Gastroesophageal sphincter (tissue), 4 donors: ENCODE results near the gene SLC39A2. TPM values are rescaled to one million over a fixed set of nuclear protein-coding genes. Genes with fewer than 3 reads are reported as not detected.

Experiments
- ATAC-seq: fragments of 150-250 bp; one replicate; pipeline ENCODE4 v1.9.1; 2016; ENCODE audit warnings: mild to moderate bottlenecking, moderate library complexity
- H3K27ac ChIP-seq, 4 donors: fragments of 200-600 bp; sonication (generic) in 3 of 4; 1 replicate in 3 of 4; 2 replicates in 1 of 4; pipeline ENCODE4 v1.5.1; 2016 to 2019
- H3K27me3 ChIP-seq: fragments of 200-600 bp; sonication (generic); one replicate; pipeline ENCODE4 v1.5.1; 2019
- H3K36me3 ChIP-seq, 2 donors: fragments of 200-600 bp; sonication (generic); one replicate each; pipeline ENCODE4 v1.5.1; 2019; ENCODE audit warnings: control low read depth in 1 of 2
- H3K4me1 ChIP-seq, 3 donors: fragments of 200-600 bp; sonication (generic); 1 replicate in 2 of 3; 2 replicates in 1 of 3; pipeline ENCODE4 v1.5.1; 2016 to 2019; ENCODE audit warnings: control low read depth in 2 of 3
- H3K4me3 ChIP-seq, 2 donors: fragments of 200-600 bp; sonication (generic); one replicate each; pipeline ENCODE4 v1.5.1; 2019; ENCODE audit warnings: mild to moderate bottlenecking in 1 of 2, moderate library complexity in 1 of 2
- H3K9me3 ChIP-seq, 3 donors: fragments of 200-600 bp; sonication (generic); one replicate each; pipeline ENCODE4 v1.5.1; 2017 to 2019; ENCODE audit warnings: control low read depth in 2 of 3
- CTCF ChIP-seq, 4 experiments: fragments of 200-600 bp in 2 of 4; fragments of 450-650 bp in 2 of 4; sonication (generic) in 1 of 4; IDR thresholded peaks; one replicate each; pipeline ENCODE4 v1.5.1; 2017 to 2019; ENCODE audit warnings: antibody characterized with exemption in 4 of 4, mild to moderate bottlenecking in 2 of 4, moderate library complexity in 2 of 4
- EP300 ChIP-seq: sonication (generic); formaldehyde crosslinking; IDR thresholded peaks from one replicate; pipeline ENCODE4 v1.6.1; 2017; ENCODE audit warnings: antibody characterized with exemption, mild to moderate bottlenecking
- POLR2A ChIP-seq, 2 donors: fragments of 450-650 bp; IDR thresholded peaks; one replicate each; pipeline ENCODE4 v1.6.1; 2017; ENCODE audit warnings: antibody characterized with exemption in 2 of 2, mild to moderate bottlenecking in 2 of 2, moderate library complexity in 1 of 2
- POLR2AphosphoS5 ChIP-seq: sonication (generic); formaldehyde crosslinking; IDR thresholded peaks from one replicate; pipeline ENCODE4 v1.6.1; 2017; ENCODE audit warnings: antibody characterized with exemption
- WGBS, 2 donors: methylation state at CpG; one replicate each; pipeline ENCODE4 v1.1.5; 2018; ENCODE audit warnings: low coverage in 1 of 2; 5-methylcytosine and 5-hydroxymethylcytosine counted together
- total RNA-seq, 4 donors: library from RNA; depleted of rRNA; stranded (reverse); fragments of >200 nt; gene quantifications; one replicate each; pipeline ENCODE4 v1.1.0, GENCODE V29; 2016

SLC39A2 gene
- total RNA-seq, 4 donors from 2014 or later = 0.59 TPM; not detected in 3

DNA sequence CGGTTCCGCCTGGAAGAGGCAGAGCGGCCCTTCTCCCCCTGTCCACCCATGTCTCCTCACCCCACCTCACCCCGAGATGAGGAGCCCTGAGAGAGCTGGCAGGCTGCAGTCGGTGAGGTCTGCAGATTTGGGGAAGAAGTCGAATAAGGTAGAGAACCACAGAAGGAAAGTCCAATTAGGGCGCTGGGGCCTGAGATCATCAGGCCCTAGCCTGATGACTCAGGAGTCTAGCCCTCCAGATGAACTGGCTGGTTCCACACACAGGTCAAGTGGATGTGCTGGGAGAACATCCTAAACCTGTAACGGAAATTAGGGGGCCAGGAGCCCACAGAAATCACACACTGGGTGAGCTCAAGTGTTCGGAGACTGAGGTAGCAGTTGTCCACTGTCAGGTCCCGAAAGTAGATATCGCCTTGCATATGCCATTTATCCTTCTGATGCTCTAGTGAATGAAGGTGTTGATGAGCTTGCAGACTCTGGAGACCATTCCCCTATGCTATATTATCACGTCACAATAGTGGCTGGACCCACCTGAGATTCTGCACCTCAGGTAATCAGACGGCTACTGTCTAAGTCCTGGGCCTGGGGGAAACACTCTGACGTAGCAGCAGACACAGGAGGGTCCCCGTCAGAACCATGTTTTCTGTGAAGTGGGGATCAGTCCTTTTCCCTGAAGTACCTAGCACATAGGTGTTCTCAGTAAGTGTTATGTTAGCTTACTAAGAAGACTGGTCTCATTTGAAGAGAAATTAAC lies 10.2 kb upstream of the SLC39A2 start:
- 51 to 94% methylated on average over 3 to 7 of the region's 15 CpGs for WGBS, 2 donors
- TF ChIP-seq CTCF (IDR thresholded peaks at IDR 0.05) = no peak
- no peak for TF ChIP-seq POLR2AphosphoS5
- TF ChIP-seq EP300 = no peak
- TF ChIP-seq POLR2A (IDR thresholded peaks at IDR 0.05) = no peak
- ATAC-seq = no peak
- H3K4me1 ChIP-seq = peaks cover 8 to 35% (median 9%) of the 10 kb centered on the region in 3 donors
- no peaks in the 10 kb centered on the region for H3K27me3 ChIP-seq
- peak overlapping the region; percentile 81 to 89 (median 85) for H3K27ac ChIP-seq
- H3K9me3 ChIP-seq = no peaks in the 10 kb centered on the region
- peaks cover 0 to 22% of the 10 kb centered on the region in 2 donors for H3K36me3 ChIP-seq
- peak overlapping the region; percentile 71 to 82 for H3K4me3 ChIP-seq

DNA sequence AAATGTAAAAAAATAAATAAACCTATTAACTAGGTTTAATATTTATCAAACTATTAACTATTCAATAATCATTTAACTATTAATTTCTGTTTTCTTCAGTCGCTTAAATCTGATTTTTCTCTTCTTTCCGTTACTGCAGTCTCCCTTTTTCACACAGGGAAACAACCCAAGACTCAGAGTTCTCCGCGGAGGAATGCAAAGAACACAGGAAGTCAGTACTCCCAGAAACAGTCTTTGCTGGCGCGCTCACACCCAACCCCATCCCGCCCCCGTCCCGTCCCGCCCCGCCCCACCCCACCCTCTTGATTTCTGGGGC lies 9.7 kb upstream of the SLC39A2 start:
- Histone ChIP-seq H3K27ac (peak overlapping the region; percentile 81 to 89 (median 85)), H3K4me3 (peak overlapping the region; percentile 71 to 82), H3K9me3 (no peaks in the 10 kb centered on the region), H3K27me3 (no peaks in the 10 kb centered on the region), H3K4me1 (peaks cover 8 to 35% (median 9%) of the 10 kb centered on the region in 3 donors), H3K36me3 (peaks cover 0 to 27% of the 10 kb centered on the region in 2 donors)
- TF ChIP-seq POLR2A (IDR thresholded peaks at IDR 0.05) = no peak
- no peak for TF ChIP-seq POLR2AphosphoS5
- TF ChIP-seq CTCF (IDR thresholded peaks at IDR 0.05) = no peak
- no peak for TF ChIP-seq EP300
- 0% methylated on average over 3 to 9 of the region's 11 CpGs for WGBS, 2 donors
- no peak for ATAC-seq

DNA sequence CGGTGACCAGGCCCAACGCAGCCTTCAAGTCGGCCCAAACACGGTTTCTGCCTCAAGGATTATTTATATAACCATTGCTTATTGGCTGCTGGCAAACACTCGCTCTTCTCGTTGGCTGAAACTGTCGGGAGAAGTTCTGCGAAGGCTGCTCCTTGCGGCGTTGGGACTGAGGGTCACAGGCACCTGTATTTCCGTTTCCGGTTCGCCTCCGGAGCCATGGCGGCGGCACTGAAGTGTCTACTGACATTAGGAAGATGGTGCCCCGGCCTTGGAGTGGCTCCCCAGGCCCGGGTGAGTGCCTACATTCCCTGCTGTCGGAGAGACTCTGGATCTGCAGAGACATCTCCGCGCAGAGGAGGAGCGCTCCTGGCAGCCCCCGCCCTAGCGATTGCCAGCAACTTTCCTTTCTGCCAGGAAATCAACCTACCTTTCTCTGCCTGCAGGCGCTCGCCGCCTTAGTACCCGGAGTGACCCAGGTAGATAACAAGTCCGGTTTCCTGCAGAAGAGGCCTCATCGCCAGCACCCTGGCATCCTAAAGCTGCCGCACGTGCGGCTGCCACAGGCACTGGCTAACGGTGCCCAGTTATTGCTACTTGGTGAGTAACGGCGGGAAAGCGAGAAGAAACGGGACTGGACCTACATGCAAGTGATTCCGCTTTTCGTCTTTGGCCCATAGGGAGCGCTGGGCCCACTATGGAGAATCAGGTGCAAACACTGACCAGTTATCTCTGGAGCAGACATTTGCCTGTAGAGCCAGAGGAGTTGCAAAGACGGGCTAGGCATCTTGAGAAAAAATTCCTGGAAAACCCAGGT lies 9.1 kb upstream of the SLC39A2 start, which contains the start of gene METTL17:
Gene METTL17 (plus strand): TSS at position 194 of the 814 bp plus-strand sequence. CDS start 23 bp downstream, at position 217.
- WGBS, 2 donors = 0% methylated on average over 3 of the region's 42 CpGs
- peaks cover 8 to 35% (median 9%) of the 10 kb centered on the region in 3 donors for H3K4me1 ChIP-seq
- peak within 1 kb of the TSS; percentile 81 to 89 (median 85) for H3K27ac ChIP-seq
- H3K9me3 ChIP-seq = no peaks in the 10 kb centered on the region
- ATAC-seq = peak; percentile 96
- TF ChIP-seq EP300 = no peak
- peak; percentile 51 to 52 for TF ChIP-seq POLR2A (IDR thresholded peaks at IDR 0.05)
- peak in 1 of 4 experiments; percentile 1 for TF ChIP-seq CTCF (IDR thresholded peaks at IDR 0.05)
- TF ChIP-seq POLR2AphosphoS5 = peak; percentile 75
- H3K27me3 ChIP-seq = no peaks in the 10 kb centered on the region
- peaks cover under 1 to 33% of the 10 kb centered on the region in 2 donors for H3K36me3 ChIP-seq
- H3K4me3 ChIP-seq = peak within 1 kb of the TSS; percentile 71 to 82

- Histone ChIP-seq H3K36me3 (peaks cover 8 to 61% of the 10 kb centered on the region in 2 donors), H3K27ac (no peak overlapping the region), H3K27me3 (no peaks in the 10 kb centered on the region), H3K4me3 (no peak overlapping the region), H3K9me3 (no peaks in the 10 kb centered on the region), H3K4me1 (peaks cover 0 to 11% (median 0%) of the 10 kb centered on the region in 3 donors)
- 77 to 83% methylated on average over 7 to 10 of the region's 14 CpGs for WGBS, 2 donors
- no peak for ATAC-seq
- TF ChIP-seq POLR2A (IDR thresholded peaks at IDR 0.05) = no peak
- TF ChIP-seq CTCF (IDR thresholded peaks at IDR 0.05) = no peak
- TF ChIP-seq POLR2AphosphoS5 = no peak
- no peak for TF ChIP-seq EP300
Measured at GRCh38 chr14:20996521-20996920, 2.6 kb upstream of the SLC39A2 start.
